HG03439 (cell line): ENCODE data around the gene ARID5B.
"Not testable (repeated sequence)": the region's sequence is repeated elsewhere in the genome, so short reads cannot be mapped to it uniquely, and the experiment has no call there.

Source experiments
- ATAC-seq: cut with Tn5 transposase; IDR thresholded peaks from one replicate; pipeline ENCODE4 v1.9.1; 2021; ENCODE audit warnings: mild to moderate bottlenecking, moderate library complexity; ENCODE audit not compliant: unreplicated experiment

The ARID5B gene

DNA sequence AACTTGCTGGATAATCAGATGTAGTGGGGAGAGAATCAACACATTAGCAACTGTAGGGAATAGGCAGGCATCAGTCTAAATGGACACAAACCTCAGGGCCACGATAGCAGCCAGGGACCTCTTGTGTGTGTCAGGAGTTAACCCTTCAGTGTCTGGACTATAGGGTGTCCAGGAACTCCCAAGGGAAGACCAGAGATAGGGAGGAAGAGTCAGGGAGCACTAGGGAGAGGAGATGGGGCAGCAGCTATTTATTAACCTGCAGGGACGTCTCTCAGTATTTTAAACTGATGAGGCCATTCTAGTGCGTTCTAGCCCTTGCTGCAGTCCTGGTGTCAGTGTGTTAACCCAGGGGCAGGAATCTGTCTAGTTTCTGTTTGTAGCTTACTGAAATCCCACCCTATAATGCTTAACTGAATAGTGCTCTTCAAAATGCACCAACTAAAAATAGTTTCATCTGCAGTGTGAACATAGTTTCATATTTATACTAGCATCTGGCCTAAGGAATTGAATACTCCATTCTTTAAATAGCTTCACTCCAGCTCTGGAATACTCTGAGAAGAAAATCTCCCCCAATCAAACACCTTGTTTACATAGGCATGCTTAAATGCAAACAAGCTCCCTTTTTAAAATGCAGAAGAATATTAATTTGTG, 62.7 kb downstream of the ARID5B start:
- no peak for ATAC-seq

DNA sequence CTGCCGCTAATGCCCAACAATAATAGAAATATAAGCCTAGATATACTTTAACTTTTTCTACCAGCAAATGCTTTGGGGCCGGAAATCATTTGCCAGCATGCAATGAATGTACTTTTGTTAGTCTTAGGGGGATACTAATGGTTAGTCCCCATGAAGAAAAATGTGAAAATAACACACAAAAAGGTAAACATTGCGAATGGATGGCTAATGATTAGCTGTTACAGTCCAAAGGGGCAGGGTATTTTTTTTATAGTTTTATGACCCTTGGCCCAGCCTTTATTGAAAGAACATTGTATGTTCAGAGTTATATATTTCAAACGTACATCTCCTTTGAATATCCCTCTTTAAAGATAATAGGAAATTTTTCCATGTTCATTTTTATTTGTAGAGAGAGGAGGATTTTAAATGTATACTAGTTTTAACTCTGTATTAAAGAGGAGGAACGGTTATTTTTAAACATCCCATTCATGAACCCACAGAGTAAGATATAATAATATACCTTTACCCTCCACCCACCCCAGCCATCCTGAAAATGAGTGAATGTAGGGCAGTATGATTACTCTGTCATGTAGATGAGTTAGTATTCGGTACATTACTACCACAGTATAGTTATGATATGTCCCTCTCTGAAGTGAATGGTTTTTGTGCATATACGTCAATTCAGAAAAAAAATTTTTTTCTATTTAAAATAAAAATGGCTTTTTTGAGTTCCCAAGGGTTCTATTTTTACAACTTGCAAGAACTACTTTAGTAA, 63.6 kb downstream of the ARID5B start:
- ATAC-seq: no peak

DNA sequence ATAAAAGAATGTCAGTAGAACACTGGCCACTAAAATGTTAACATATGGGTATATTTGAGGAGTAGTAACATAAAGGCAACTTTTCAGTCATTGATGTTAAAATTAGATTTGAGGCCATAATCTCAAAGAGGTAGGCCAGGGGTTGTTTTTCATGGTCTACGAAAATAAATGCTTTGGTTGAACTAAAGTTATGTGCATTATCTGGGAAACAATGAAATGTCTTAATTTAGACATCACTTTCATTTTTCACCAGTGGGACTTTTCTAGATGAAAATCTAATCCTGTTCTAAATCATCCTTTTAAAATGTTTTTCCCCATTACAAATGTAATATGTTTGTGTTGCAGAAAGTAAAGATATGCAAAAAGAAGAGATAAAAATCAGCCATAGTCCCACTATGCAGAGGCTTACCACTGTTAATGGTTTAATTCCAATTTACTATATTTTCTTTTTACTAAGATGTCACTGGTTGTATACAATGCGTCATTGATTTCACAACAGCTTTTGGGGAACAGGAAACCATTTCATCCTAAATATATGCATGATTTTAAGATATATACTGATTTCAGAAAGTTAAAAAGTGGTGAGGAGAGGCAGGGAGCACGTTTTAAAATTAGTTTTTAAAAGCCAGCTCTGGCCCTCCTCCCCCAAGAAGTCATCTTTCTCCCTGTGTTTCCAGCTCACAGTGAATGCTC, 64.3 kb downstream of the ARID5B start:
- ATAC-seq: no peak

DNA sequence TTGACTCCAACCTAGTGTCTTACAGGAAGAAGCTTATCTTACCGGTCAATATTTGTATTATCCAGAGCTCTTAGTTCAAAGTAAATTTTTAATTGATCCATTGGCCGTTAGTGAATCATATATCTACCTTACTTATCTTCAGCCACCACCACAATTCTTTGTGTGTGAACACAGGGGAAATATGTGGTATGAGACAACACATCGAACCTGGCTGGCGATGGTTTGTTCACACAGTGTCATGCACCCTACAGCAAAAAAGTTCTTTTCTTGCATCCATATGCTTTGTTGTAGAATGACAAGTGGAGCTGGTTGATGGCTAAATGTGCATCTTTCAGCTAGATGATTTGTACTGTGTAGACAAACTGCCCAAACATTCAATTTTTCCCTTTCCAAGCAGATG, 65.8 kb downstream of the ARID5B start:
- no peak for ATAC-seq

DNA sequence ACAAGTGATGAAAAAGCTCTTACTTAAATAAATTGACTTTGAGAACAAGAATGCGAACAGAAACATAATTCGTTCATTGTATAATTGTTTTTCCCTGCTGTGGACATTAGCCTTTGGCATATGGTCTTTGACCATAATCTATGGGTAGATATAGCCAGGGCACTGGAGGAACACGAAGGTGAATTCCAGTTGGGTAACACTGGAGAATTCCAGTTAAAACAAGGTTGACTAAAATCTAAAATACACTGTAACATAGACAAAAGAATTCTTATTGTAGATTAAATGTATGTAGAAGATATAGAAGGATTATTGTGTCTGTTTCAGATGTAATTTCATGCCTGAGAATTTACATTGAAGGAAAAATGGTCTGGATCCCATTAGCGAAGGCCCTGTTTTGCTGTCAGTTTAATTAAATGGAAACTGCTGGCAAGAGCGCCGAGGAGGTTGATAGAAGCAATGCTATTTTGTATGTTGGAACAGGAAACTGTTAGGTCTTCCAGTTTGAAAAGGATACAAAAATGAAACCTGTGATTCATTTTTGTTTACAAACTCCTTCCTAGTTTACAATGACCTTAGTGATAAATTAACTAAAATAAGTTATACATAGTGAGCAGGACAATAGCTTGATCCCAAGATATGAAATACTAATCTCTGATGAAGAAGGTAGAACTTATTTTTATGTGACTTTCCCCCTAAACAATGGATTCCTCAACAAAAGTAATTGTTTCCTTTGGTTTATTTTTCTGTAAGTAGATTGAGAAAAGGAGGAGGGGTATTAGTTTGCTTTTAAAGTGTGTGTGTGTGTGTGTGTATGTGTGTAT, 68.9 kb downstream of the ARID5B start:
- no peak for ATAC-seq

DNA sequence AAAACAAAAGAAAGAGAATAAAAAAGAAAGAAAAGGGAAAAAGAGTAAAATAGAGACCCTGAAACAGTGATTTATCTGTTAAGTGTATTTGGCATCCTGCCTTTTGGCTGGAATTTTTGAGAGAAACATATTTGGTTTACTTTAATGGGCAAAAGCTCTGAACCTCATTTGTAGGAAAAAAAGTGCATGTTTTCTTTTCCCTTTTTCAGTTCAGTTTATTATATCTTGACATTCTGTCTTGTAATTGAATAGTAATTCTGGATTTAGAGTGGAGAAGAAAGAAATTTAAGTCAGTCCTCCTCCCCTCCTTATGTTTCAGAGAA, 69.5 kb downstream of the ARID5B start:
- no peak for ATAC-seq

DNA sequence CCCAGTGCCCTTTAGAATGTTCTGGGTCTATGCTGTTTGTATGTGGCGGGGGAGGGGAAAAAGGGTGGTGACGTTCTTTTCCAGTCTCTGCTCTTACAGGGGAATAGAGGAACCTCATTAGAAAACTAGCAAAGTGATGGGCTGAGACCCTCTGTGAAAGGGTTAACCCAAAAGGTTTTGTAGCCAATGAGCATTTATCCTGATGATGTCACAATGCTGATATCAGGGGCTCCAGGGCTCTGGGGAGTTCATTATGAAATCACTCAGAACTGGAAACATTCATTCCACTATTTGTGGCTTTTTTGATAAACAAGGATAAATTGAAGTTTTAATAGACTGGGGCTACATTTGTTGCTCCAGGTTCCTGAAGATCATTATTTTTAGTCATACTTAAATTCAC, 71.7 kb downstream of the ARID5B start:
- no peak for ATAC-seq

DNA sequence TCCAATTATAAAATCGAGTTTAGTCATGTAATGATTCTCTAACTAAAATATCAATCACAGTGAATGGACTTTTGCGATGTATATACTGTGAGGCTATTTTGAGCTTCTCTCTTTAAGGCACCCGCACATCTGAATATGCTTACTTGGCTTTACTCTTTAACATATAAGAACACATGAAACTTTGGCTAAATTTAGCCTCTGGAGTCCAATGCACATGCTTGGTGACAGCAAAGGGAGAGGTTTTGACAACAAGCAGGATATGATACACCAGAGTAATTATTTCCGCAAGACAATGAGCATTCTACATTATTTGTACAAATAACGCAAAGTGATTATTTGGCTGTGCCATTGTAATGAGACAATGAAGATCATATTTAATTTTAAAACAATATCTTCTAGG, 72.4 kb downstream of the ARID5B start:
- no peak for ATAC-seq

DNA sequence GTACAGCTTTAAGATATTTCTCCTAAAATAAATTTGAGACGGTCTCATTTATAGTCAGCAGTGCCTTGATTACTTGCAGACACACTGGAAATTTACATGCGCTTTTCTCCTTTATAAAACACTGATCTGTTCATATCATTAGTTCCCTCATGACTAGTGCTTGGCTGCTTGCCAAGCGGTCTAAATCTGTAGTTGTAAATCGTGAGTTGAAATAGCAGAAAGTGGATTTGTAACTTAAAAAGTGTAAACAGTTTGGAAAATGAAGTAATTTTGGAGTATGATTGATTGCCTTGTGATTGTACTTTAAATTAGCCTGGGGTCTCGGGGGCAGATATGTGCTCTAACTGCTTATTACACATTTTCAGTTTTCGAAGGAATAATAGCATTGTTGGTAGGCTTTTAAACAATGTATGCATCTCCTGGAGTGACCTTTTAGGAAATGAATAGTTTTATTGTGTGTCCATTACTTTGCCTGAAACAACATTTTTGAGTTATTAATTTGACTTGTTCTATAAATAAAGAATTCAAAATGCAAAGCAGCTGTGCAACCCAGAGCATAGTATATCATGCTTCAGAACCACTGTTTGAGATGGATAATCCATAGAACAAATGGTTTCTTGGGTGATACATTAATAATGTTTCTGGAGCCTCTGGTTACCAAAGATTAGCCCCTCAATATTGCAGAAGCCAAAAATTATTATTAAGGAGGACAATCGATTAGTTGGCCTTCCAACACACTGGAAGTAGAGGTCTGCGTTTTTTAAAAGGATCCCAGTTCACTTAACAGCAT, 73.3 kb downstream of the ARID5B start:
- peak; percentile 21 for ATAC-seq

DNA sequence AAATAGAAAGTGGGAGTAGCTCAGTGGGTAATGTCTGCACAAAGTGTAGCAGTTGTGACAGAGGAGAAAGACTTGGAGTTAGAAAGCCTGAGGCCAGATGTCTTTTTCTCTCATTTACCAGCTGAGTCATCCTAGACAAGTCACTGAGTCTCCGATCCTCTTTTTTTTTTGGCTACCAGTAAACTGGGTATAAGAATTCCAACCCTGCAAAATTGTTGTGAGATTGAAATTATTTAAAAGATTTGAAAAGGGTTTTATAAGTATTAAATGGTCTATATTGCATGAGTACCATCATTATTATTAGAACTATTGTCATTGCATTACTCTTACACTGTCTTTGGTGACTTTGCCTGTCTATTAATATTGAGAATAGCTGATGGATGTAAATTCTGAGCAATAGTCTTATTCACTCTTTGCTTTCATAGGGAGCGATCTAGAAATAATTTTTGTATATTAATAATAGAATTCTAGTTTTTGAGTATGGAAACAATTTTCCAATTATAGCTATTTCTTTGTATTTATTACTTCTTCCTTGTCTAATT, 74.0 kb downstream of the ARID5B start:
- peak; percentile 87 for ATAC-seq

DNA sequence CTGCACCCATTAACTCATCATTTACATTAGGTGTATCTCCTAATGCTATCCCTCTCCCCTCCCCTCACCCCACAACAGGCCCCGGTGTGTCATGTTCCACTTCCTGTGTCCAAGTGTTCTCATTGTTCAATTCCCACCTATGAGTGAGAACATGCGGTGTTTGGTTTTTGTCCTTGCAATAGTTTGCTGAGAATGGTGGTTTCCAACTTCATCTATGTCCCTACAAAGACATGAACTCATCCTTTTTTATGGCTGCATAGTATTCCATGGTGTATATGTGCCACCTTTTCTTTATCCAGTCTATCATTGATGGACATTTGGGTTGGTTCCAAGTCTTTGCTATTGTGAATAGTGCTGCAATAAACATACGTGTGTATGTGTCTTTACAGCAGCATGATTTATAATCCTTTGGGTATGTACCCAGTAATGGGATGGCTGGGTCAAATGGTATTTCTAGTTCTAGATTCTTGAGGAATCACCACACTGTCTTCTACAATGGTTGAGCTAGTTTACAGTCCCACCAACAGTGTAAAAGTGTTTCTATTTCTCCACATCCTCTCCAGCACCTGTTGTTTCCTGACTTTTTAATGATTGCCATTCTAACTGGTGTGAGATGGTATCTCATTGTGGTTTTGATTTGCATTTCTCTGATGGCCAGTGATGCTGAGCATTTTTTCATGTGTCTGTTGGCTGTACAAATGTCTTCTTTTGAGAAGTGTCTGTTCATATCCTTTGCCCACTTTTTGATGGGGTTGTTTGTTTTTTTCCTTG, 75.6 kb downstream of the ARID5B start:
- not testable (repeated sequence) for ATAC-seq

DNA sequence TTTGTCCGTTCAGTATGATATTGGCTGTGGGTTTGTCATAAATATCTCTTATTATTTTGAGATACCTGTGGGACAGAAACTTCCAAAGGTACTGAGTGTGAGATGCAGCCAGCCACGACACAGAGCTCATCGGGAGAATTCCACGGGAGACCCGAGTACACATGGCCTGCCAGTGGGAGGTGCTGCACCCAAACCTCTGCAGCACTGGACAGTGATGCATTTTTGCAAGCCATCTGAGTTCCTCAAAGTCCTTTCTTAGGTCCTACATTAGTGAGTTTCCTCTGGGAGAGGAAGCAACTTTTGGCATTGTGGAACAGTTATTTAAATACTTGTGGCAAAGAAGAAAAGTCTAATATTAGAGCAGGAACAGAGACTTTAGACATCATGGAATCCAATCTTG, 77.5 kb downstream of the ARID5B start:
- no peak for ATAC-seq

DNA sequence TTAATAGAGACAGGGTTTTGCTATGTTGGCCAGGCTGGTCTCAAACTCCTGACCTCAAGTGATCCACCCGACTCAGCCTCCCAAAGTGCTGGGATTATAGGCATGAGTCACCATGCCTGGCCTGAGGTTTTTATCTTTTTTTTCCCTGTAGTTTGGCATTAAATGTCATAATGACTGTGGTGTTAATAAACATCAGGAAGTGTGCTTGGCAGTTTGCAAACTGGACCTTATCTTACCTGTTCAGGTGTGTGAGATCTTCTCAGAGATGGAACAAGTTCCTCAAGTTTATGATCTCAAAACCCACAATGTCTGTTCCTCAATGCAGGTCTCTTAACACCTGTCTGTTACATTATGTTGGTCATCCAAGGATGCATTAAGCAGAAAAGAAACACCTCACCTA, 80.0 kb downstream of the ARID5B start:
- ATAC-seq: no peak

DNA sequence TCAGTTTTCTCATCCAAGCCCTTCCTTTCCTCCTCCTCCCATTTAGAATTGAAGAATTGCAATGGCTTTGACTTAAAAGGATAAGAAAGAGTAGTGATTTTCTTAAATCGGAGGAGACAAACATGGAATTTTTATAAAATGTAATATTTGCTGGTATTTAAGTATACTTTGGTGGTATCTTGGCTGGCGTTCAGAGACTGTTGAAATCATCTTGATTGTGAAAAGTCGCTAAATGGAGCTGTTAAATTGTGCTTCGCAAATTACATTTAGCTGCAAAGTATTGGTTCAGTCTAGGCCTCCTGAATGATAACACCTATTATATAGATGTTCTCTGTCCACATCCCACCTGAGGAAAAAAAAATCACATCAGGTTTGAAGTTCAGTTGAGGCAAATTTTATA, 81.8 kb downstream of the ARID5B start:
- no peak for ATAC-seq

DNA sequence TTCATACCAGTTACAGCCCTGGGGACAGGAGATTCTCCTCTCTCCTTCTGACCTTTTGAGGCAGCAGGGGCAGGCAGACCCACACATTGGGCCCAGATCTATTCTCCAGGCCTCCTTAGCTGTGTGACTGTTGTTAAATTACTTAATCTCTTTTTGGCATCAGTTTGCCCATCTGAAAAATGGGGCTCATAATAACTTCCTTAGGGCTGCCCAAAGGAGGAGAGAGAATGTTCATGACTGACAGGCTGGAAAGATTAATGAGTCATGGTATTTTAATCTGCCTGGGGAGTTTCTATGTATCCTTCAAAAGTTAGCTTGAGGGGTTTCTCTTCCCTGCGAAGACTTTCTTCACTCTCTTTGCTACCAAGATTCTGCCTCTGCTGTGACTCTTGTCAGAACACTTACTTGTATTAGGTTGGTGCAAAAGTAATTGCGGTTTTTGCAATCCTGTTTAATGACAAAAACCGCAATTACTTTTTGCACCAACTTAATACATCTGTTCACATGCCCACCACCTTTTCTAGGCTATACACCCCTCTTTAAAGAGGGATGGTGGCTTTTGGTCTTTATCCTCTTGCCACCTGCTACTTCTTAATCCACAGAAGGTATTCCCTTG, 83.4 kb downstream of the ARID5B start:
- no peak for ATAC-seq

DNA sequence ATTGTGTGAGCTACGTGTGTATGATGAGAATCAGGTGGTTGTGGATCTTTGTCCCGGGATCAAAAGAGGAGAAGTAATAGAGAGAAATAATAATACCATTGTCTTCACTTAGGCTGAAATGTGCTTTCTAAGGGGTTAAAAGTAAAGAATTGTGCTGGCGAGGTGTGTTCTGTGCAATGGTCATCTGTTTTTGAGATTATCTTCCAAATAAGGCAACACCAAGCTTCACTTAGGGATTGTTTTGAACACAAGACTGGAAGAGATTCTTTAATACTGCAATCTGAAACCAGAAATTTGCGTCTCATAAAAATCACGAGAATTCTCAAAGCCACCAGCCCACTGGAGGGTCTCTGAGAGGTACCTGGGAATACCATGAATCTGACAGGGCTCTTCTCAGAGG, 84.2 kb downstream of the ARID5B start:
- ATAC-seq: no peak

DNA sequence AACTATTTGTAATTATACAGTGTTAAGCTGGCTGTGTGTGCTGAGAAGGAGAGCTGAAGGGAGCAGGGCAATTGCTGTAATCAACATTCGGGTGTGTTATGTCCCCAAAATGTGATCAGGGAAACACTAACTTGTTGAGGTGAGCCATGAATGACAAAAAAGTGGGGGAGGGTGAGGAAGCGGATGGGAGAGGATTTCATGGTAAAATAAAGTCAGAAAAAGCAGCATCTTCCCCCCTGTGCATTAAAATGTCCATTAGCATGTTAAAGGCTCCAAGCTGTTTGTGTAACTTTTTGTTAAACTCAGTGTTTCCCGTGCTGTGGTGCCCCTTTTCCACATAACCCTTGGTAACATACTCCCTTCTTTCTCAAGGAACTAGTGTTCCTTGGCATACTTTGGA, 84.9 kb downstream of the ARID5B start:
- no peak for ATAC-seq

DNA sequence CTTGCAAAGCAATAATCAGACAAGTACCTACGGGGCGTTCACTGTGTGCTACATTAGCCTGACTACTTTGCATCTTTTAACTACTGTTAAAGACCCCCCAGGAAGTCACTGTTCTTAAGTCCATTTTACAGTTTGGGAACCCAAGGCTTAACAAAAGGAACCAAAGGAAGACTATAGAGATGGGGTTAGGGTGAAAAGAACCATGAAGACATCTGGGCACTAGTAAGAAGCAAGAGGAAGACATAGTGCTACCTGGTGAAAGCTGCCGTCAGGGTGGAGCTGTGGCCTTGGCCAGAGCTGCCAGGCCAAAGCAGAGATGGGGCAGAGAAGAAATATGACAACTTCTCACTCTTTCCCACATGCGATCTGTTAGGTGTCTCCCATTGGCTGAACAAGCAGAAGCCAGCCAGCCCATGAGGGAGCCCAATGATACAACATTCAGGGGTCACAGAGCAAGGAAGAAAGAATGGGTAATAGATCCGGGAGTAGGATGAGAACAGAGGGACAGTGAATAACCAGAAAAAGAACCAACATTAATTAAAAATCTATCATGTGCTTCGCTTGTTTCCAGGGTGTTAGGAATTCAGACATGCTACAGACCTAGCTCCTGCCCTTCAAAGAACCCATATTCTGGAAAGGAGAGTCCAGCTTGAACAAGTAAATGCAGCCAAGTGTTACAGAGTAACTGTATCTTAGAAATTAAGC, 85.4 kb downstream of the ARID5B start:
- ATAC-seq: no peak

DNA sequence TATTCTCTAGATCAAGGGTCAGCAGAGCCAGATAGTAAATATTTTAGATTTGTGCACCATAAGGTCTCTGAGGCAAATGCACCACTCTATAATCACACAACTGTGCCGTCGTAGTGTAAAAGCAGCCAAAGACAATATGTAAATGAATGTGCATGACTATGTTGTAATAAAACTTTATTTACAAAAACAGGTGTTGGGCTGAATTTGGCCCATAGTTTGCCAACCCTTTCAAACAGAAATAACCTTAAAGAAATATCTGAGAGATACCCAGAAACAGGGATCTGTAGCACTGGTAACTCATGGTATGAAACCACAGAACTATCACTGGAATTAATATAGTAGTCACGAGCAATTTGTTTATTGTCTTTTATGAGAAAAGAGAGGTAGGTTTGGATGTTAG, 86.0 kb downstream of the ARID5B start:
- ATAC-seq: peak; percentile 16
